Astrocyte (in vitro differentiated cells and primary cell): ENCODE data around the gene AKAP13. TPM values are rescaled to one million over a fixed set of nuclear protein-coding genes. Genes with fewer than 3 reads are reported as not detected.

Source experiments
- DNase-seq: peaks from one replicate; pipeline ENCODE4 v3.0.0-alpha.2; 2010; ENCODE audit warnings: low read depth
- FAIRE-seq: peaks from 2 replicates; lab custom pipeline; 2011; peaks lifted over from hg19 to GRCh38; lab: Jason Lieb, UNC
- H2AFZ ChIP-seq: 2 replicates; pipeline ENCODE4 v1.6.0; 2012; ENCODE audit warnings: low read depth, low read length, inconsistent platforms
- H3K27ac ChIP-seq: 2 replicates; pipeline ENCODE4 v1.5.1; 2011; ENCODE audit warnings: low read depth, low read length, inconsistent platforms
- H3K27me3 ChIP-seq: 2 replicates; pipeline ENCODE4 v1.6.0; 2011; ENCODE audit warnings: low read length, inconsistent platforms; ENCODE audit not compliant: insufficient read depth
- H3K36me3 ChIP-seq: 2 replicates; pipeline ENCODE4 v1.5.1; 2011; ENCODE audit warnings: low read length, inconsistent platforms; ENCODE audit not compliant: insufficient read depth
- H3K4me1 ChIP-seq: 2 replicates; pipeline ENCODE4 v1.5.1; 2011; ENCODE audit warnings: low read length, inconsistent platforms; ENCODE audit not compliant: insufficient read depth
- H3K4me2 ChIP-seq: 2 replicates; pipeline ENCODE4 v1.6.0; 2012; ENCODE audit warnings: low read length, inconsistent platforms
- H3K4me3 ChIP-seq: 2 replicates; pipeline ENCODE4 v1.5.1; 2011; ENCODE audit warnings: low read depth, mild to moderate bottlenecking, low read length, inconsistent platforms; ENCODE audit not compliant: insufficient read depth
- H3K79me2 ChIP-seq: 2 replicates; pipeline ENCODE4 v1.6.0; 2012; ENCODE audit warnings: mild to moderate bottlenecking, low read length, inconsistent platforms; ENCODE audit not compliant: insufficient read depth
- H3K9ac ChIP-seq: 2 replicates; pipeline ENCODE4 v1.6.0; 2012; ENCODE audit warnings: mild to moderate bottlenecking, low read length, inconsistent platforms
- H3K9me3 ChIP-seq: 2 replicates; pipeline ENCODE4 v1.5.1; 2012; ENCODE audit warnings: low read depth, mild to moderate bottlenecking, low read length, inconsistent platforms; ENCODE audit not compliant: insufficient read depth
- H4K20me1 ChIP-seq: 2 replicates; pipeline ENCODE4 v1.6.0; 2012; ENCODE audit warnings: low read length, inconsistent platforms; ENCODE audit not compliant: insufficient read depth
- H3K27ac Mint-ChIP-seq: one replicate; pipeline ENCODE4 v1.8.0; 2021; ENCODE audit warnings: mild to moderate bottlenecking, mixed read lengths; ENCODE audit not compliant: unreplicated experiment
- H3K27me3 Mint-ChIP-seq: one replicate; pipeline ENCODE4 v1.8.0; 2021; ENCODE audit warnings: low read depth, mixed read lengths; ENCODE audit not compliant: unreplicated experiment
- H3K36me3 Mint-ChIP-seq: one replicate; pipeline ENCODE4 v1.8.0; 2021; ENCODE audit warnings: low read depth, mixed read lengths; ENCODE audit not compliant: unreplicated experiment
- H3K4me1 Mint-ChIP-seq: one replicate; pipeline ENCODE4 v1.8.0; 2021; ENCODE audit warnings: low read depth, mixed read lengths; ENCODE audit not compliant: unreplicated experiment
- H3K4me3 Mint-ChIP-seq: one replicate; pipeline ENCODE4 v1.8.0; 2021; ENCODE audit warnings: mild to moderate bottlenecking, moderate library complexity, mixed read lengths; ENCODE audit not compliant: unreplicated experiment
- H3K9me3 Mint-ChIP-seq: one replicate; pipeline ENCODE4 v1.8.0; 2021; ENCODE audit warnings: mild to moderate bottlenecking, mixed read lengths; ENCODE audit not compliant: unreplicated experiment
- CTCF ChIP-seq: IDR thresholded peaks from 2 replicates; pipeline ENCODE4 v1.5.1; 2011; ENCODE audit warnings: low read depth, mild to moderate bottlenecking, inconsistent platforms, low read length, moderate library complexity; ENCODE audit not compliant: insufficient read depth
- EZH2 ChIP-seq: IDR thresholded peaks from 2 replicates; pipeline ENCODE4 v1.6.1; 2012; ENCODE audit warnings: mild to moderate bottlenecking, low read length, inconsistent platforms; ENCODE audit not compliant: insufficient read depth
- total RNA-seq: library from RNA; stranded (reverse); gene quantifications from 2 replicates; pipeline ENCODE4 v1.2.1, GENCODE V29; 2021

AKAP13 gene
- total RNA-seq, 1 donor from 2014 or later: 98.2 TPM

DNA sequence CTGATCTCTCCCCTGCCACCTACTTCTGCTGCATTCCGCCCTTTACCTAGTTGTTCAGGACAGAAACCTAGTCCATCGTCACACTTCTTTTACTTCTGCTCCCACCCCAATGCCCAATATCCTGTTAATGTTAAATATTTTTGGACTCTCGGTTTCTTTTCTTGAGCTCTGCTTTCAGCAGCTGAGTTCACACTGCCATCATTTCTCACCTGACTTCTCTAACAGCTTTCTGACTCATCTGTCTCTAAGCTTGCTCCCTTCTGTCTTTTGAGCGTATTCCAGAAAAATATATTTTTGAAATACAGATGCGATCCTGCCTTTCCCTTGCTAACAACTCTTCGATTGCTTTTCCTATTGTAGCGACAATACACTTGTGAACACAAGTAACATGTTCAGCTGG is 231.0 kb downstream of the AKAP13 start:
- no peak for FAIRE-seq
- Mint-ChIP-seq H3K4me1 (peaks cover 30% of the 10 kb centered on the region), H3K4me3 (no peak overlapping the region), H3K9me3 (no peaks in the 10 kb centered on the region), H3K36me3 (peaks cover 8% of the 10 kb centered on the region), H3K27me3 (no peaks in the 10 kb centered on the region), H3K27ac (peak overlapping the region; percentile 60)
- no peak for TF ChIP-seq EZH2
- TF ChIP-seq CTCF: no peak
- H3K79me2 ChIP-seq: peaks cover 8% of the 10 kb centered on the region
- H3K9ac ChIP-seq: no peak overlapping the region
- no peaks in the 10 kb centered on the region for H3K27me3 ChIP-seq
- H3K4me1 ChIP-seq: peaks cover 22% of the 10 kb centered on the region
- no peak overlapping the region for H2AFZ ChIP-seq
- no peak for DNase-seq
- H4K20me1 ChIP-seq: no peaks in the 10 kb centered on the region
- no peak overlapping the region for H3K4me3 ChIP-seq
- H3K27ac ChIP-seq: no peak overlapping the region
- no peak overlapping the region for H3K4me2 ChIP-seq
- no peaks in the 10 kb centered on the region for H3K9me3 ChIP-seq
- no peaks in the 10 kb centered on the region for H3K36me3 ChIP-seq

DNA sequence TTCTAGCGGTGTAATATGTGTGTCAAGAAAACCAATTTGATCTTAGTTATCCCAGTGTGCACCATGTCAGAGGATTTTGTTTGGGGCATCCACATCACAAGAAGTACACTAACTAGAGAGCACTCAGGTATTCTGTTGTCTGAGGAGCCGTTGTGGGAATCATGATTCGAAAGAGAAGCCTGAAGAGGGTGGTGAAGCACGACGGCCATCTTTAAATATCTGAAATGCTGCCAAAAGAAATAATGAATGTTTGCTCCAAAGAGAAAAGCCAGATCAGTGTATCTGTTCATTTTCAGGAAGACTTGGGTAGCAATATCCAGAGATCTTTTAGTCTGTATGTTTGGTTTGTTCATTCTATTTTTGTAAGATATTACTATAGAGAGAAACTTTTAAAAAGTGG is 233.7 kb downstream of the AKAP13 start:
- Histone ChIP-seq H3K4me2 (peak overlapping the region; percentile 38), H3K27me3 (no peaks in the 10 kb centered on the region), H3K36me3 (no peaks in the 10 kb centered on the region), H3K27ac (no peak overlapping the region), H2AFZ (no peak overlapping the region), H3K9me3 (no peaks in the 10 kb centered on the region), H3K9ac (peak overlapping the region; percentile 13), H4K20me1 (no peaks in the 10 kb centered on the region), H3K4me1 (peaks cover 15% of the 10 kb centered on the region), H3K79me2 (peaks cover 10% of the 10 kb centered on the region), H3K4me3 (no peak overlapping the region)
- peaks cover 30% of the 10 kb centered on the region for H3K4me1 Mint-ChIP-seq
- FAIRE-seq: peak; percentile 13
- H3K36me3 Mint-ChIP-seq: peaks cover 6% of the 10 kb centered on the region
- H3K4me3 Mint-ChIP-seq: no peak overlapping the region
- no peaks in the 10 kb centered on the region for H3K9me3 Mint-ChIP-seq
- no peak for TF ChIP-seq EZH2
- no peaks in the 10 kb centered on the region for H3K27me3 Mint-ChIP-seq
- no peak for DNase-seq
- no peak overlapping the region for H3K27ac Mint-ChIP-seq

GRCh38 chr15:85615930-85616329 is 235.5 kb downstream of the AKAP13 start:
- Mint-ChIP-seq H3K4me1 (peaks cover 28% of the 10 kb centered on the region), H3K27ac (peak overlapping the region; percentile 13), H3K36me3 (peaks cover 5% of the 10 kb centered on the region), H3K4me3 (no peak overlapping the region), H3K9me3 (no peaks in the 10 kb centered on the region), H3K27me3 (no peaks in the 10 kb centered on the region)
- H3K79me2 ChIP-seq: peaks cover 18% of the 10 kb centered on the region
- FAIRE-seq (no peak), DNase-seq (no peak)
- no peak overlapping the region for H3K4me2 ChIP-seq
- H3K27ac ChIP-seq: no peak overlapping the region
- TF ChIP-seq CTCF (peak; percentile 47), EZH2 (no peak)
- no peak overlapping the region for H3K9ac ChIP-seq
- H4K20me1 ChIP-seq: peaks cover 6% of the 10 kb centered on the region
- H3K4me3 ChIP-seq: no peak overlapping the region
- no peaks in the 10 kb centered on the region for H3K9me3 ChIP-seq
- H3K36me3 ChIP-seq: no peaks in the 10 kb centered on the region
- H3K4me1 ChIP-seq: peaks cover 30% of the 10 kb centered on the region
- H3K27me3 ChIP-seq: no peaks in the 10 kb centered on the region
- H2AFZ ChIP-seq: no peak overlapping the region
